ENCODE results near the gene HSF2. TPM values are rescaled to one million over a fixed set of nuclear protein-coding genes. Genes with fewer than 3 reads are reported as not detected.

HSF2 gene
- total RNA-seq, 1 experiment from 2014 or later = 19.8 TPM

DNA sequence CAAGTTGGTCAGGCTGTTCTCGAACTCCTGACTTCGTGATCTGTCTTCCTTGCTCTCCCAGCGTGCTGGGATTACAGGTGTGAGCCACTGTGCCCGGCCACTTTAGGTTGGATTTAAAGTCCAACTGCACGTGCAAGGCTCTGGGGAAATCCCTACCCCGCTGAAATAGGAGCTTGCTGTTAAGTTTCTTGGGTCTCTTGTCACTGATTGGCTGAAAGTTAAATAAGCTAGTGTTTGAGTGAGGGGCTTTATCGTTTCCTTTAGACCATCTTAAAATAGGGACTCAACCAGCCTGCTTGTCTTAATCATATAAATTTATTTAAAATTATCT is 83.3 kb downstream of the HSF2 start:
- Histone ChIP-seq H2AFZ (ENCODE audit: low read depth, low read length, poor library complexity, severe bottlenecking) (no peak overlapping the region), H4K20me1 (ENCODE audit: insufficient read depth) (no peaks in the 10 kb centered on the region), H3K4me1 (ENCODE audit: control insufficient read depth in 1 of 2, insufficient read depth in 2 of 2, low read length in 2 of 2) (no peaks in the 10 kb centered on the region), H3K4me3 (replicated peaks in 1 of 2; ENCODE audit: low read depth in 1 of 2, low read length in 2 of 2) (no peak overlapping the region), H3K9me3 (ENCODE audit: control insufficient read depth in 1 of 2, insufficient read depth in 1 of 2, low read depth in 1 of 2, low read length in 2 of 2) (no peaks in the 10 kb centered on the region), H3K27me3 (ENCODE audit: insufficient read depth, low read length) (no peaks in the 10 kb centered on the region), H3K36me3 (ENCODE audit: control insufficient read depth in 1 of 2, insufficient read depth in 2 of 2, low read length in 2 of 2) (no peaks in the 10 kb centered on the region), H3K4me2 (ENCODE audit: low read length) (no peak overlapping the region), H3K27ac (ENCODE audit: low read depth, low read length) (no peak overlapping the region), H3K79me2 (ENCODE audit: insufficient read depth, low read length) (no peaks in the 10 kb centered on the region), H3K9me2 (ENCODE audit: insufficient read depth) (no peaks in the 10 kb centered on the region), H3K9ac (ENCODE audit: low read length) (no peak overlapping the region)
- ChIA-PET RAD21 (ENCODE audit: low non-redundant PET in 1 of 2, low total read pairs in 2 of 2, uncharacterized antibody in 2 of 2, unreplicated experiment in 2 of 2) (no interaction called here), CTCF (no interaction called here), POLR2A (no interaction called here)
- BruUV-seq (replicated peaks) = no TSS peak
- intact Hi-C loops (cut with micrococcal nuclease) = no loop called here
- TF ChIP-seq REST (IDR thresholded peaks at IDR 0.05; ENCODE audit: low read depth) = no peak
- no peak for TF ChIP-seq EZH2 (IDR thresholded peaks at IDR 0.05)
- TF ChIP-seq EZH2phosphoT487 (IDR thresholded peaks at IDR 0.05; ENCODE audit: borderline replicate concordance) = no peak
- no peak for TF ChIP-seq CEBPB (IDR thresholded peaks at IDR 0.05; ENCODE audit: low read depth)
- TF ChIP-seq EGR1 (IDR thresholded peaks at IDR 0.05; ENCODE audit: low read depth) = no peak
- TF ChIP-seq SRF (IDR thresholded peaks at IDR 0.05; ENCODE audit: low read depth) = no peak
- TF ChIP-seq, protein P1, sequence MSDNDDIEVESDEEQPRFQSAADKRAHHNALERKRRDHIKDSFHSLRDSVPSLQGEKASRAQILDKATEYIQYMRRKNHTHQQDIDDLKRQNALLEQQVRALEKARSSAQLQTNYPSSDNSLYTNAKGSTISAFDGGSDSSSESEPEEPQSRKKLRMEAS (IDR thresholded peaks at IDR 0.05) = no peak
- no peak for TF ChIP-seq JUND (IDR thresholded peaks at IDR 0.05)
- TF ChIP-seq, protein P2, sequence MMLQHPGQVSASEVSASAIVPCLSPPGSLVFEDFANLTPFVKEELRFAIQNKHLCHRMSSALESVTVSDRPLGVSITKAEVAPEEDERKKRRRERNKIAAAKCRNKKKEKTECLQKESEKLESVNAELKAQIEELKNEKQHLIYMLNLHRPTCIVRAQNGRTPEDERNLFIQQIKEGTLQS (IDR thresholded peaks at IDR 0.05) = no peak
- TF ChIP-seq SP1 (IDR thresholded peaks at IDR 0.05; ENCODE audit: low read depth) = no peak
- TF ChIP-seq POLR2AphosphoS5 (IDR thresholded peaks at IDR 0.05; ENCODE audit: low read depth, low read length) = no peak
- no peak for TF ChIP-seq POLR2A (IDR thresholded peaks at IDR 0.05; ENCODE audit: borderline replicate concordance, extremely low read depth, insufficient read depth, insufficient read length)
- no peak for TF ChIP-seq ZBTB33 (IDR thresholded peaks at IDR 0.05; ENCODE audit: extremely low read depth, insufficient replicate concordance, low read length)
- no peak for TF ChIP-seq SIN3A (IDR thresholded peaks at IDR 0.05; ENCODE audit: low read depth)
- no peak for TF ChIP-seq ZFX (IDR thresholded peaks at IDR 0.05)
- no peak for TF ChIP-seq TCF7L2 (IDR thresholded peaks at IDR 0.05; ENCODE audit: borderline replicate concordance, extremely low read depth, insufficient read depth, insufficient read length)
- no peak for TF ChIP-seq YY1 (IDR thresholded peaks at IDR 0.05; ENCODE audit: extremely low read depth, insufficient replicate concordance, low read depth, low read length)
- no peak for TF ChIP-seq CBX3 (IDR thresholded peaks at IDR 0.05; ENCODE audit: low read depth)
- TF ChIP-seq FOSL1 (IDR thresholded peaks at IDR 0.05; ENCODE audit: low read depth) = no peak
- DNase-seq (ENCODE audit: low read depth, low spot score) (no peak), ATAC-seq (no peak)

All from HCT116 (cell line).